DLD1 (cell line): ENCODE data around the gene LIPC.

Experiments
- in situ Hi-C: cut with HindIII; loops from 2 replicates; pipeline ENCODE4 v1.10.0; 2017; ENCODE audit warnings: low sequenced_read_pairs

LIPC gene

DNA sequence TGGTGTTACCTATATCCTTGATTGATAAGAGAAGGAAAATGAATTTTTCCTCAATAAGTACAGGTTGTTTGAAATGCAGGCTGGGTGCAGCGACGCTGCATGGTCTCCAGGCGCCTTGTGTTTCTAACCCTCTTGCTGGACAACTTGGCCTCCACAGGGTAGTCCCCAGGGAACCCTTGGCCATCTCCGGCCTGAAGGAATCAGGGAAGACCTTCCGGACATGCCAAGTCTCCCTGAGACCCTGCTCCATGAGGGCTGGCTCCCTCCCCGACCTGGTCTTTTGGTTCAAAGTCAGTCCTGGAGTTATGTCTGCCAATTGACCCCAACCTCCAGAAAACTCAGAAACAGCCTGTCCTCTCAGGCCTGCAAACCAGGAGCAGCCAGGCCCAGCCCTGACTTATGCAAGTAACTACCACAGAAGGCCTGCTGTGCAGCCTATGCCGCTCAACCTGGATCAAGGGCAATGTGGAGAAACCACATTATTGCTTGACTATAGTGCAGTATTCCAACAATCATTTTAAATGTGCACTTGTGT, 98.3 kb downstream of the LIPC start:
- in situ Hi-C loops: no loop called here

DNA sequence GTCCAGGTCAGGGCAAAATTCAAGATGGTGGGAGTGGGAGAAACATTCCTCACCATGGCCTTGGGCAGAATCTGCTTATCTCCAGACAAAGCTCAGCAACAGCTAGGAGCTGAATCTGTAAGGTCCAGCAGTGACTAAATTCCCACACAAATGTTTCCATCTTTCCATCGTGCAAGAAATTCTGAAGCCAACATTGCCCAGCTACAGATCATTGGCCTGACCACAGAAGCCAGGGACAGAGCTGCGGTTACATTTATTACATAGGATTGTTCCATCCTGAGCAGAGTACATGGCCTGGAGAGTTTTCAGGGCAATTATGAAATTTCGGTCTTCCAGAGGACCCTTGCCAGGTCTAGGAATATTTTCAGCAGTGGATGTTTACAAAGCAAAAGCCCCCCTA, 100.3 kb downstream of the LIPC start:
- in situ Hi-C loops: no loop called here

DNA sequence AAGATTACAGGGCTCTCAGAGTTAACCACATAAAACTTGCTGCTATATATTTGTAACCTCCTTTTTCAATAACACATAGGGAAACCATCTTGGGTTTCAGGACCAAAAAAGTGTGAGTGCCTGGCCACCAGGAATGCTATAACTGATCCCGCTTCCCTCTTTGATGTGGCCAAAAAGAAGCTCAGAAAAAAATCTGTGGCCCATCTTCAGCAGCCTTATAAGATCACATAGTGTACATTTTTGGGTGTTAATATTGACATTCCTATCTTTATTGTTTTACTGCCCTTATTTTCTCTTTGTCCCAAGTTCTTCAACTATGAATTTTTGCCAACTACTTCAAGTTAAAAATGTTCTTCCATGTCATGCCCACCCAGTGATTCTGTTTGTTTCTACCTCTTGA, 102.8 kb downstream of the LIPC start:
- in situ Hi-C loops: no loop called here

DNA sequence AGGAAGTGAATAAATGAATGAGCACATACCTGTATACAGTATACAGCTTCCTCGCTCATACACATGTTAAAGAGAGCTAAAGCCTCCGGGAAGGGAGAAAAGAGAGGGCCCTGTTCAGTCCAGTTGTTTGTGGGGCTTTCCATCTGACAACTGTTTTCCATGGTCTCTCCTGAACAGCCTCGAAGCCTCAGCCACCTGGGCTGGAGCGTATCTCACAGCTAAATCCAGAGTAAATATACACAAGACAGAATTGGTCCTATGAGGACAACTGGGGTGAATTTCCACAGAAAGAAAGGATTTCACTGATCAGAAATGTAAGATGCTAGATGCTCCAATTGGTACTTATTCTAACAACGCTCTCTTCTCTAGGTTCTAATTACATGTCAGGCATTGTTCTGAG, 103.5 kb downstream of the LIPC start:
- in situ Hi-C loops: no loop called here

DNA sequence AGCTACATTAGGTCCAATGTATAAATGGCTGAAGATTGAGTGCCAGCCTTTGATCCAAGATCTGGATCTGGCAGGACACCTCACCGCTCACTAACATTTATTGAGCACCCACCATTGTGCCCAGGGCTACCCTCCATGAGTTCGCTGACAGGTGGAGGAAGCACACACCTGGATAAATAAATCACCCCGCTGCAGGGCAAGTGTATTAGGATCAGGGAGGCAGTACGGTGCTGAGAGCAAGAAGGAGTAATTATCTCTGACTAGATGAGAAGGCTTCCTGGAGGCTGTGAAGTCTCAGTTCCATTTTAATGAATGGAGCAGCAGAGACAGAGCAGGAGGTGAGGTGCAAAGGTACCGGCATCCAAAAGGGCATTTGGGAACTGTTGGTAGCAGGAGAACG, 104.1 kb downstream of the LIPC start:
- in situ Hi-C loops: no loop called here

DNA sequence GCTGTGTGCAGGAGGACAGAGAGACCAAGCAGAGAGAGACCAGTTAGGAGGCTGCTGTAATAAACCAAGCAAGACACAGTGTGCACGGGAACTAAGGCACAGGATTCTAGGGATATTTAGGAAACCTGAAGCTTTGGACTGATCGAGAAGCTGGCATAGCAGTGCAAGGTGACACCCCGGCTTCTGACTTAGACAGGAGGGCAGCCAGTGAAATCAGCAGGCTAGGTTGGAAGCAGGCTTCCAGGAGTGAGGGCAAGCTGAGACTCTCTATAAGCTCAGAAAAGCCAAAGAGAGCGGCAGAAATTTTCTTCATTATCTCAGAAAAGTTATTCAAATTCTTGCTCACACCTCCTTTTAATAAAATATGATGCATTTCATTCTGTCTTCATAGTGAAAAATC, 104.6 kb downstream of the LIPC start:
- in situ Hi-C loops: no loop called here

DNA sequence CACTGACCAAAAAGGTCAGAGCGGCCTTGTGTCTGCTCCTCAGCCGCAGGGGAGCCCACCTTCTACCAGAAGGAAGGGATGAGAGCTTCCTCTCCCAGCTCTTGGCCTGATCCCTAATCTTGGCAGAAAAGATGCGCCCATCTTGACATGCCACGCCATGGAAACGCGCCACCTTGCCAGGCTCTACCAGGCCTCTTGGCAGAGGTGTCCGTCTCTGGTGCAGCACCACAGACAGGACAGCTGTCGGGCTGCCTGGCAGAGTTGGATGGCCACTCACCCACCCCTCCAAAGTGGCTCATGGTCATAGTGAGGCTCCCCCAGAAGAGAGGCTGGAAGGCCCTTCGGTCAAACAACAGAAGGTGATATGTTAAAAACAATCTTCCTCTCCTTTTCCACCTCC, 105.2 kb downstream of the LIPC start:
- in situ Hi-C loops: no loop called here

DNA sequence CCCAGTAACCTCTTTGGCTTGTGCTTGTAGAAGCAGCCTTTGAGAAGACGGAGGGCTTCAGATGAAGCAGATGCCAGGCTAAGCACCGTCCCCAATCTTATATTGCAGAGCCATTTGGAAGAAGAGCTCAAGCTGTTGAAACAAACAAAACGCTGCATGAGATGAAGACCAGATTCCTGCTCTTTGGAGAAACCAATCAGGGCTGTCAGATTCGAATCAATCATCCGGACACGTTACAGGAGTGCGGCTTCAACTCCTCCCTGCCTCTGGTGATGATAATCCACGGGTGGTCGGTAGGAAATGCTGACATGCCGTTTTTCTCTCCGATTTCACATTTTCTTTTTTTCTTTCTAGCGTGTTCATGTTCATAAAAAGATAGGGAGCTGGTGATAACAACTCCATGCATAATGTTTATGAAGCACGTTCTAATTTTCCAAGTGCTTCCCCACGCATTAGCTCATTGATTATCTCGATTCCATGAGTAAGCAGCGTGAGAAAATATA, 106.5 kb downstream of the LIPC start:
- in situ Hi-C loops: no loop called here

DNA sequence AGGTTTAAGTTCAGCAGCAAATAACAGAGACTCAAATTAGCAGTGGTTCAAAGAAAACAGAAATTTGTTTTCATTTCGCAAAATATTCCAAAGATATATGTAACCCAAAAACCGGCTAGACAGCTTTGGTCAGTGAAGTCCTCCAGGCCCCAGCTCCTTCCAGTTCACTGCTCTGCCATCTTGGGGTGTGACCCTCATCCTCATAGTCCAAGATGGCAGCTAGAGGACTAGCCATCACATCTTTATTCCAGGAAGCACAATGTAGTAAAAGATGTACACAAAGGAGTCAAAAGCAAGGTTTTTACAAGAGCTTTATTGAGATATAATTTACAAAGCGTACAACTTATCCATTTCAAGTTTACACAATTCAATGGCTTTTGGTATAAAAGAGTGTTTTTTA, 107.1 kb downstream of the LIPC start:
- in situ Hi-C loops: no loop called here

DNA sequence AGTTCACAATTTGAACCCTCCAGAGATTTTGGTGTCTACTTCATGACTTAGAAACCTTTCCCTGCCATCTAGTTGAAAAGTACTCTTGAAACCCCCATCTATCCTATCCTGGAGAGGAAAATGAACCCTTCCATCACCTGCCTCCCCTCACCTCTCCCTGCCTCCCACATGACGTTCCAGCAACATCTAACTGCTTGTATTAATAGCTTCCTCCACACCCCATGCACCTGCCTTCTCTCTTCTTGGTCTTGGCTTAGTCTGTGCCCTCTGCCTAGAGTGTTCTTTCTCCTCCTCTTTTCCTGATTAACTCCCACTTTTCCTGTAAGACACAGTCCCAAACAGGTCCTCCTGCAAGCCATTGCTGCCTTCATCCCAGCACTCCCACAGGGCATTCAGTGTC, 107.8 kb downstream of the LIPC start:
- in situ Hi-C loops: no loop called here

DNA sequence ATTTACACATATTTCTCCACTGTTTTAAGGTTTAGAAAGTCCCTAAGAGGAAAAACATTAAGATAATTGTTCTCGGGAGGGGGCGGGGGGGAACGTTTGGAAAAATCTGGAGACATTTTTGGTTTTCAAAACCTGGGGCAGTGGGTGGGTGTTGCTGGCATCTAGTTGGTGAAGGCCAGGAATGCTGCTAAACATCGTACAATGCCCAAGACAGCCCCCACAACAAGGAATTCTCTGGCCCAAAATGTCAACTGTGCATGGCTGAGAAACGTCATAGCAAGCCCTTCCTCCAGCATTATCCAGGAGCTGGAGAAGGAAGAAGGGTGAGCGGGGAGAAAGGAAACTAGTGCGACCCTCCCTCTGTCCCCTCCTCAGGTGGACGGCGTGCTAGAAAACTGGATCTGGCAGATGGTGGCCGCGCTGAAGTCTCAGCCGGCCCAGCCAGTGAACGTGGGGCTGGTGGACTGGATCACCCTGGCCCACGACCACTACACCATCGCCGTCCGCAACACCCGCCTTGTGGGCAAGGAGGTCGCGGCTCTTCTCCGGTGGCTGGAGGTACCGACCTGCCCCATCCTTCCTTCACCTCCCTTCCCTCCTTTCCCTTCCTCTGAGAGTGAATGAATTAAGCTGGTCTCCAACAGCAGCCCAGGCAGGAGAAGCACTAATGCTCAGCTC, 109.8 kb downstream of the LIPC start:
- in situ Hi-C loops: no loop called here

DNA sequence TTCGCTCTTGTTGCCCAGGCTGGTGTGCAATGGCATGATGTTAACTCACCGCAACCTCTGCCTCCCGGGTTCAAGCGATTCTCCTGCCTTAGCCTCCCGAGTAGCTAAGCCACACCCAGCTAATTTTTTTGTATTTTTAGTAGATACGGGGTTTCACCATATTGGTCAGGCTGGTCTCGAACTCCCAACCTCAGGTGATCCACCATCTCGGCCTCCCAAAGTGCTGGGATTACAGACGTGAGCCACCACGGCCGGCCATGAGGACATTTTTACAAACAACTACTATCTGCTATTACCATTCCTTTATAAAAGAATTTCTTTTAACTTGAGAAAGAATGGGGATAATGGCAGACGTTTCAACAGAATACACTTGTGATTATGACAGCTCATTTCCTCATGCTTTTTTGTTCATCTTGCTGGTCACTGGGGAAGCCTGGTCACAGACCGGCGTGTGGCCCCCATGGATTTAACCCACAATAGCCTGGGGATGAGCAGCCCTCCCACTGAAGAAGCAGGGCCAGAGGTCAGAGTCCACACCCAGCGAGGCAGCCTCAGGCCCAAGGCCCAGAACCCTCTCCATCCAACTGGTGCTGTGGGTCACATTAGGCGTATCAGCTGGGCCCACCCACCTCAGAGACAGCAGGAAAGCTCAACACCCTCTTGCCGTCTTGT, 112.0 kb downstream of the LIPC start:
- in situ Hi-C loops: no loop called here

DNA sequence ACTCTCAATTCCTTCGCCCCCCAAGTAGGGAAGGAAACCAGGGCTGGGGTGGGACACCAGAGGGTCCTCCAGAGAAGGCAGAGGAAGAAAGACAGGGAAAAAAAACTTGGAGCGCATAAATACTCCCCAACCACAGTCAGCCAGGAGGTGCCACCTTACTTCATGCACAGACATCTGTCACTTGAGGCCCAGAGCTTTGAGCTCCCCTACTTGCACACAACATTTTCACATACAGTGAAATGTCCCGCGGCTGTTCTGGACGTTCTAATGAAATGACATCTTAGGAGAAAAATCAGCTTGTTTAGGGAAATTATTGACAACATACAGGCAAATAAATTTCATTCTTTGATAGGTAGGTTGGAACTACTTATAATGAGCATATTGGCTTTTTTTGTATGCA, 113.0 kb downstream of the LIPC start:
- in situ Hi-C loops: no loop called here

DNA sequence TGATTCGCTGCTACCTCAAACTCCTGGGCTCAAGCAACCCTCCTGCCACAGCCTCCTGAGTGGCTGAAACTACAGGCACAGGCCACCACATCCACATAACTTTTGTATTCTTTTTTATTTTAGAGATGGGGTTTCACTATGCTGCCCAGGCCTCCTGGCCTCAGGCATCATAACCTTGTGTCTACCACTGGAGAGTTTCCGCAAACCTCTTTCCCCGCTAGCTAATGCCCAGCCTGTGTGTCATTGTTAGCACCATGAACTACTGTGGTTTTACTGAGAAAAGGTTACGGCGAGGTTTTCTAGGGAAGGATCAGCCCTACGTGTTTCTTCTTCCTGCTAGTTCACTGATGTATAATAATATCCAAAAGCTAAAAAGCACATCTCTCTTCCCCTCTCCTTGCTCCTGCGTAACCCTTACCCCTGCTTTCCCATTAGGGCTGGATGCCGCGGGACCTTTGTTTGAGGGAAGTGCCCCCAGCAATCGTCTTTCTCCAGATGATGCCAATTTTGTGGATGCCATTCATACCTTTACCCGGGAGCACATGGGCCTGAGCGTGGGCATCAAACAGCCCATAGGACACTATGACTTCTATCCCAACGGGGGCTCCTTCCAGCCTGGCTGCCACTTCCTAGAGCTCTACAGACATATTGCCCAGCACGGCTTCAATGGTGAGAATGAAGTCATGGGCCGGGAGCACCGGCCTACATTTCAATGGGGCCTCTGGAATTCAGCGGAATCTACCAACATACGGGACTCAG, 113.7 kb downstream of the LIPC start:
- in situ Hi-C loops: no loop called here

DNA sequence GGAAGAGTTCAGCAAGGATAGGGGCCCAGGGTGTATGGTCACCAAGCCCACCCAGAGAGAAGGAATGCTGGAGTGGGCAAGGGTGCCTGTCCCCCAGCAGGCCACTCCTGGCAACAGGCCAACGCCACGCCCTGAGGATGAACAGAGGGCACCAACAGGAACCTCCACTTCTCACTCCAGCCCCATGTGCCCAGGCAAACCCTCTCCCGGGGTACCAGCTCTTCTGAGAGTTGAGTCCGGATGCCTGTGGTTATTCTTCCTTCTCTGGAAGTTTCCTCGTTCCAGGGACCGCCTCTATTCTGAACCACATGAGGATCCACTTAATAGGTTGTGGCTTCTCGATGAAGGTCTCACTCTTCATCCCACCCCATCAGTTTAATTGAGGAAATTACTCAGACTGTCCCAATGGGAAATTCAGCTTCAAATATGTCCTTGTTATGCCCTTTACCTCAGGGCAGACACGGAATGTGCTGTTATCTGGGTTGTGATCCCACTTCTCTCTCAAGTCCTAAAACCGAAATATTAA, 114.3 kb downstream of the LIPC start:
- in situ Hi-C loops: no loop called here

DNA sequence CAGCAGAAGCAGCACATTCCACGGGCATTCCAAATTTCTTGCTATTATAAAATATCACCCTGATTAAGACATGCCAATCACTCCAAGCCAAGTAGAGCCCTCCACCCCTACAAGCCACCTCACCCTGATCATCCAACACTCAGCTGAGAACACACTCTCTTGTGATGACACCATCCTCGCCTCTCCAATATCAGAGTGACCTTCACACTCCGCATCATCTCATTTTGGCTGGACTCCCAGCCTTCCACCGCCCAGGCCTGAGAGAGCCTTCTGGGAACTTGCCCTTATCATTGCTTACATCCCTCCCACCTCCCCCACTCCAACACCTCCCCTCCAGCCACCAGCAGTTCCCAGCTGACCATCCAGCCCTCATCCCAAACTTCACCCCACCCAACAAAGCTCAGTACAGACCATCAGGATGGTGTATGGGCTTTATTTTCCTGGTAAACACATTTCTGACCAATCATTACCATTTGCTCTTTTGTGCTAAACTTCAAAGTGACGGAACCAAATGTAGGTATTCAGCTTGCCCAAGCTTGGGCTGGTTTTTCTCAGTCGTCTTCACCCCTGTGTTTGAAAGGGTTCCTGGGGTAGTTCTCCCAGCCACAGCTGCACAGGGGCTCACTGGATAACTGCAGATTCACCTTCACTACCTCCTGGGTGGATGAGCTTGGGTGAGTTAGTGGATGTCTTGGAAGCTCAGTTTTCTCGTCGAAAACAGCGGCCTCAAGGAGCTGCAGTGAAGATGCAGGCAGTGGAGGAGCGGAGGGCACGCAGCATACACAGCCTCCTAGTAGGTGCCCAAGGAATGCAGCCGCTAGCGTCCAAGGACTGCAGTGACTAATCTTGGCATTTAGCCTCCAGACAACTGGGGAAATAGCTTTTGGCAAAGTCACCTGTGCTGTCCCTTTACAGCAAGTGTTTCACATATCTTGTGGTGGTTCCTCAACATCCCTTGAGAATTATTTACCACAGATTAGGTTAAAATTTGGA, 115.1 kb downstream of the LIPC start:
- in situ Hi-C loops: no loop called here

DNA sequence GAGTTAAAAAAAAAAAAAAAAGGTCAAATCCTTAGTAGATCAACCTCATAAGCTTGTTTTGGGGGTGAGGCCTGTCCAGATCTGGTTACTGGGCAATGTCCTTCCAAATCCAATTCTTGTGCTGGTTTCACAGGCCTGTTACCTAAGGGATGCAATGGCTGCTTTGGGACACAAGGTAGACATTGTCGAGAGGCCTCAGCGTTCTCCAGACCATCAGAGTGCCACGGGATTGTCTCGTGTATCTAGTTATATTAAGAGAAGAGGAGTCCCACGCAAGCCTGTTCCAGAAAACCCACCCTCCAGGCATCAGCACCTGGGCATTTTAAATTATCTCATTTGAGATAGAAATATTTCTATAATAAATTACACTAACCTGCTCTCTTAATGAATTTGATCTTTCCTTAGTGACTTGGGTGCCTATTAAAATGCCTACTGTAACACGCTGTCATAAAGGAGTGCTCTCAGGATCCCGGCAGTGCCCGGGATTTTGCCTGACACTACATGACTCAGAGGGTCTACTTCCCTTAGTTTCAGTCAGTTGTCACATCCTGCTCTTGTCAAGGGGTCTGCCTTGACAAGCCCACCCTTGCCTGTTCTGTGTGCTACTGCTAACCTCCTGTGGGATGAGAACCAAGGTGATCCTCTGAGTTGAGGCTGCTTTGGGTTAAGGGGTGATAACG, 116.0 kb downstream of the LIPC start:
- in situ Hi-C loops: no loop called here

DNA sequence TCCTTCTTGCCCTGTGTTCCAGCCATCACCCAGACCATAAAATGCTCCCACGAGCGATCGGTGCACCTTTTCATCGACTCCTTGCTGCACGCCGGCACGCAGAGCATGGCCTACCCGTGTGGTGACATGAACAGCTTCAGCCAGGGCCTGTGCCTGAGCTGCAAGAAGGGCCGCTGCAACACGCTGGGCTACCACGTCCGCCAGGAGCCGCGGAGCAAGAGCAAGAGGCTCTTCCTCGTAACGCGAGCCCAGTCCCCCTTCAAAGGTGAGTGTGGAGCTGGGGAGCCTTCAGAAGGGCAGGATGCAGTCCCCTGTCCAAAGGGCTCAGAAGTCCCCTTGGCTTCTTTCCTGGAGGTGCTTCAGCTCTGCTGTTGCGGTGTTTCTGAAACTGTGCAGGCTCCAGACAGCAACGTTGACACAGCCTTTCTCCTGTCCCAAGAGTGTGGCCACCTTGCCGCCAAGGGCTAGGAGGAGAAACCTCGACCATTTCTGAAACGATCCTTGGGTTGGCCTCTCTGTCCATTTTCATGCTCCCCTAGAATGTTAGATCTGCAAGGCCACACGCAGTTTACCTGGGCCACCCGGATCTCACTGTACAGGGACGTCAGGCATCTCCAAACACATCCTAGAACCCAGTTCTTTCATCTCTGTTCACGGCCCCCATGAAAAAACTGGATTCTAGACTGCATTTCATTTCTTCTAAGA, 116.7 kb downstream of the LIPC start:
- in situ Hi-C loops: no loop called here
